Keratinocyte (primary cell): ENCODE measurements around the gene SUPT20HL2. TPM values are rescaled to one million over a fixed set of nuclear protein-coding genes. Genes with fewer than 3 reads are reported as not detected.

Source experiments
- DNase-seq: peaks from one replicate; pipeline ENCODE4 v3.0.0-alpha.2; 2011; ENCODE audit warnings: low read depth, missing footprints, low spot score
- FAIRE-seq: peaks from 2 replicates; lab custom pipeline; 2011; peaks lifted over from hg19 to GRCh38; lab: Jason Lieb, UNC
- H2AFZ ChIP-seq: 2 replicates; pipeline ENCODE4 v1.6.0; 2012; ENCODE audit warnings: low read length, control low read depth, inconsistent platforms; ENCODE audit not compliant: control insufficient read depth
- H3K27ac ChIP-seq: 2 replicates; pipeline ENCODE4 v1.5.1; 2011; ENCODE audit warnings: low read length; ENCODE audit not compliant: control insufficient read depth, insufficient read depth
- H3K27me3 ChIP-seq: 3 replicates; pipeline ENCODE4 v1.6.0; 2011; ENCODE audit warnings: low read length; ENCODE audit not compliant: control insufficient read depth, insufficient read depth; ENCODE audit errors: extremely low read depth
- H3K36me3 ChIP-seq, 2 experiments: 2 replicates in 1 of 2; 3 replicates in 1 of 2; pipeline ENCODE4 v1.5.1; 2011; ENCODE audit warnings: low read length in 2 of 2, mild to moderate bottlenecking in 1 of 2; ENCODE audit not compliant: control insufficient read depth in 2 of 2, insufficient read depth in 2 of 2; ENCODE audit errors: extremely low read depth in 1 of 2
- H3K4me1 ChIP-seq: 3 replicates; pipeline ENCODE4 v1.5.1; 2011; ENCODE audit warnings: low read length; ENCODE audit not compliant: control insufficient read depth, insufficient read depth; ENCODE audit errors: extremely low read depth
- H3K4me2 ChIP-seq: 3 replicates; pipeline ENCODE4 v1.6.0; 2011; ENCODE audit warnings: low read depth, low read length; ENCODE audit not compliant: control insufficient read depth, insufficient read depth; ENCODE audit errors: extremely low read depth
- H3K4me3 ChIP-seq, 3 experiments: fragments of 200-600 bp in 1 of 3; sonication (generic) in 1 of 3; 2 replicates in 2 of 3; 3 replicates in 1 of 3; pipeline ENCODE4 v1.5.1; 2011 to 2016; ENCODE audit warnings: low read length in 3 of 3, mild to moderate bottlenecking in 3 of 3, control low read depth in 2 of 3, inconsistent platforms in 1 of 3, low read depth in 1 of 3, mixed read lengths in 1 of 3, mixed run types in 1 of 3, moderate library complexity in 1 of 3; ENCODE audit not compliant: control insufficient read depth in 2 of 3, insufficient read depth in 2 of 3; ENCODE audit errors: extremely low read depth in 1 of 3
- H3K79me2 ChIP-seq: 2 replicates; pipeline ENCODE4 v1.6.0; 2012; ENCODE audit warnings: low read length; ENCODE audit not compliant: control insufficient read depth, insufficient read depth
- H3K9ac ChIP-seq: 3 replicates; pipeline ENCODE4 v1.6.0; 2011; ENCODE audit warnings: low read length; ENCODE audit not compliant: control insufficient read depth, insufficient read depth; ENCODE audit errors: extremely low read depth
- H3K9me1 ChIP-seq: 3 replicates; pipeline ENCODE4 v1.6.0; 2011; ENCODE audit warnings: low read length; ENCODE audit not compliant: control insufficient read depth, insufficient read depth; ENCODE audit errors: extremely low read depth
- H3K9me3 ChIP-seq: 2 replicates; pipeline ENCODE4 v1.5.1; 2012; ENCODE audit warnings: low read depth, low read length; ENCODE audit not compliant: control insufficient read depth
- H4K20me1 ChIP-seq: 3 replicates; pipeline ENCODE4 v1.6.0; 2011; ENCODE audit warnings: low read length; ENCODE audit not compliant: control insufficient read depth, insufficient read depth; ENCODE audit errors: extremely low read depth
- EZH2 ChIP-seq: IDR thresholded peaks from one replicate; pipeline ENCODE4 v1.6.1; 2012; ENCODE audit warnings: inconsistent platforms, mild to moderate bottlenecking, low read length, moderate library complexity
- dilution Hi-C: fragments of 300-500 bp; cut with MboI; formaldehyde crosslinking; loops from one replicate; pipeline ENCODE4 v1.7.0; 2020; ENCODE audit warnings: low sequenced_read_pairs; ENCODE audit not compliant: extremely low pct_ligation_motif_present
- polyA plus RNA-seq, 5 experiments: library from polyadenylated mRNA; depleted of rRNA in 3 of 5; stranded (reverse) in 3 of 5; stranded (forward) in 1 of 5; unstranded in 1 of 5; fragments of >200 nt; gene quantifications; 1 replicate in 1 of 5; 2 replicates in 3 of 5; 3 replicates in 1 of 5; pipeline versions ENCODE4 v1.2.1 to v1.2.3, GENCODE V29; 2011 to 2012; ENCODE audit warnings: missing spikeins in 2 of 5, low read depth in 1 of 5, low replicate concordance in 1 of 5
- TF ChIP-seq, protein P1 (sequence below), 3 experiments: IDR thresholded peaks in 1 of 3; conservative IDR thresholded peaks in 1 of 3; optimal IDR thresholded peaks in 1 of 3; 2 replicates in 2 of 3; 3 replicates in 1 of 3; pipeline versions ENCODE3 to v1.5.1; 2011; ENCODE audit warnings: low read length in 3 of 3, mild to moderate bottlenecking in 3 of 3, moderate library complexity in 2 of 3, control low read depth in 1 of 3, inconsistent platforms in 1 of 3; ENCODE audit not compliant: insufficient read depth in 2 of 3; ENCODE audit errors: extremely low read depth in 1 of 3

The SUPT20HL2 gene
- polyA plus RNA-seq, 1 donor (not counting 4 experiments of a cell fraction or from before 2014, with no cell fraction given), result not detected

DNA sequence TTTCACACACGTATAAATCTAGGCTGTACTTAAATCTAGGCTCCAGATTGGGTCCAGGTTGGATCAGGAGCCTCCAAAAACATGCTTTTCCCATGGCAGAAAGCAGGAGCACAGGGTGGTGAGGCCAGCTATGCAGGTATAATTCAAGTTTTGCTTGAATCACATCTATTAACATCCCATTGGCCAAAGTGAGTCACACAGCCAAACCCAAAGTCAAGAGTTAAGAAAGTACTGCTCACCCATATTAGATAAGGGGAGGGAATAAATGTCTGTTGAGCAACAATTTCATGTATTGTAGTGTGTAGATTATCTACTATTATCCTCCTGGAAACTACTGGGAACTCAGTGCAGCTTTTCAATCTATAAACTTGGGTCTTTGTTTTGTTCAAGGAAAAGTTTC, 12.8 kb downstream of the SUPT20HL2 start:
- Histone ChIP-seq H4K20me1 (no peaks in the 10 kb centered on the region), H3K9ac (no peak overlapping the region), H3K27me3 (no peaks in the 10 kb centered on the region), H2AFZ (no peak overlapping the region), H3K9me1 (no peaks in the 10 kb centered on the region), H3K4me1 (no peaks in the 10 kb centered on the region), H3K27ac (no peak overlapping the region), H3K36me3 (no peaks in the 10 kb centered on the region), H3K9me3 (no peaks in the 10 kb centered on the region), H3K4me3 (no peak overlapping the region), H3K79me2 (no peaks in the 10 kb centered on the region), H3K4me2 (no peak overlapping the region)
- dilution Hi-C loops, result no loop called here
- no peak for FAIRE-seq
- TF ChIP-seq EZH2, result no peak
- TF ChIP-seq, protein P1, sequence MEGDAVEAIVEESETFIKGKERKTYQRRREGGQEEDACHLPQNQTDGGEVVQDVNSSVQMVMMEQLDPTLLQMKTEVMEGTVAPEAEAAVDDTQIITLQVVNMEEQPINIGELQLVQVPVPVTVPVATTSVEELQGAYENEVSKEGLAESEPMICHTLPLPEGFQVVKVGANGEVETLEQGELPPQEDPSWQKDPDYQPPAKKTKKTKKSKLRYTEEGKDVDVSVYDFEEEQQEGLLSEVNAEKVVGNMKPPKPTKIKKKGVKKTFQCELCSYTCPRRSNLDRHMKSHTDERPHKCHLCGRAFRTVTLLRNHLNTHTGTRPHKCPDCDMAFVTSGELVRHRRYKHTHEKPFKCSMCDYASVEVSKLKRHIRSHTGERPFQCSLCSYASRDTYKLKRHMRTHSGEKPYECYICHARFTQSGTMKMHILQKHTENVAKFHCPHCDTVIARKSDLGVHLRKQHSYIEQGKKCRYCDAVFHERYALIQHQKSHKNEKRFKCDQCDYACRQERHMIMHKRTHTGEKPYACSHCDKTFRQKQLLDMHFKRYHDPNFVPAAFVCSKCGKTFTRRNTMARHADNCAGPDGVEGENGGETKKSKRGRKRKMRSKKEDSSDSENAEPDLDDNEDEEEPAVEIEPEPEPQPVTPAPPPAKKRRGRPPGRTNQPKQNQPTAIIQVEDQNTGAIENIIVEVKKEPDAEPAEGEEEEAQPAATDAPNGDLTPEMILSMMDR (optimal IDR thresholded peaks at IDR 0.05 in 1 of 3, IDR thresholded peaks at IDR 0.05 in 1 of 3, conservative IDR thresholded peaks at IDR 0.05 in 1 of 3; ENCODE audit: extremely low read depth in 1 of 3, insufficient read depth in 2 of 3, low read length in 3 of 3), result no peak
- no peak for DNase-seq

DNA sequence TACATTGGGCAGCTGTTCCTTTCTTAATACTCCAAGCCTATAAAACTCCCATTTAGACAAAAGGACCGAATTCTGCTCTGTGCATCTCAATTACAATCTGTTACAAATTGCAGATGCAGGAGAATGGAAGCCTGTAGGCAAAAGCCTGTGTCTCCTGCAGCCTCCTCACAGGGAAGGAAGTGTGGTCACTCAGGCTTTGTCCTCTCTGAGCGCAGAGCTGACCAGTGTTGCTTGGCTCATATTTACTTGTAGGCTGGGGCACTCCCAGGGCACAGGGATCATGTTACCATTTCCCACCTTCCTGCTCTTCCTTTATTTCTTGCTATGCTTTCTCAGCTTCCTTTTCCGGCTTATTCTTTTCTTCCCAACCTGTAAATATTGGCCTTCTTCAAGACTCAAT, 15.7 kb downstream of the SUPT20HL2 start:
- TF ChIP-seq, protein P1 (optimal IDR thresholded peaks at IDR 0.05 in 1 of 3, IDR thresholded peaks at IDR 0.05 in 1 of 3, conservative IDR thresholded peaks at IDR 0.05 in 1 of 3; ENCODE audit: extremely low read depth in 1 of 3, insufficient read depth in 2 of 3, low read length in 3 of 3), result no peak
- no peak for TF ChIP-seq EZH2
- dilution Hi-C loops, result no loop called here
- H3K4me3 ChIP-seq, result no peak overlapping the region
- H3K79me2 ChIP-seq, result no peaks in the 10 kb centered on the region
- FAIRE-seq (no peak), DNase-seq (no peak)
- H3K4me2 ChIP-seq, result no peak overlapping the region
- H3K9me1 ChIP-seq, result no peaks in the 10 kb centered on the region
- no peaks in the 10 kb centered on the region for H4K20me1 ChIP-seq
- no peak overlapping the region for H2AFZ ChIP-seq
- H3K27ac ChIP-seq, result no peak overlapping the region
- no peaks in the 10 kb centered on the region for H3K27me3 ChIP-seq
- no peak overlapping the region for H3K9ac ChIP-seq
- no peaks in the 10 kb centered on the region for H3K9me3 ChIP-seq
- H3K4me1 ChIP-seq, result no peaks in the 10 kb centered on the region
- H3K36me3 ChIP-seq, result no peaks in the 10 kb centered on the region
